Fibroblast of lung (primary cell): ENCODE data around the gene DVL1. TPM values are rescaled to one million over a fixed set of nuclear protein-coding genes. Genes with fewer than 3 reads are reported as not detected.

Experiments
- DNase-seq, 2 donors: peaks; one replicate each; pipeline versions ENCODE4 v3.0.0 to v3.0.0-alpha.2; 2010; ENCODE audit warnings: low read depth in 2 of 2
- H2AFZ ChIP-seq: 2 replicates; pipeline ENCODE4 v1.5.1; 2012; ENCODE audit warnings: low read length, control low read depth, inconsistent platforms
- H3K27ac ChIP-seq: 2 replicates; pipeline ENCODE4 v1.5.1; 2011; ENCODE audit warnings: low read length, control low read depth; ENCODE audit not compliant: insufficient read depth
- H3K27me3 ChIP-seq: 2 replicates; pipeline ENCODE4 v1.5.1; 2011; ENCODE audit warnings: mild to moderate bottlenecking, low read length; ENCODE audit not compliant: control insufficient read depth, insufficient read depth
- H3K36me3 ChIP-seq: 2 replicates; pipeline ENCODE4 v1.5.1; 2011; ENCODE audit warnings: low read length; ENCODE audit not compliant: control insufficient read depth, insufficient read depth
- H3K4me1 ChIP-seq: 2 replicates; pipeline ENCODE4 v1.5.1; 2011; ENCODE audit warnings: low read length; ENCODE audit not compliant: control insufficient read depth, insufficient read depth; ENCODE audit errors: extremely low read depth
- H3K4me2 ChIP-seq: 2 replicates; pipeline ENCODE4 v1.5.1; 2011; ENCODE audit warnings: low read length, control low read depth; ENCODE audit not compliant: insufficient read depth; ENCODE audit errors: extremely low read depth
- H3K4me3 ChIP-seq, 4 experiments: fragments of 200-600 bp in 1 of 4; sonication (generic) in 1 of 4; replicated peaks in 1 of 4; 2 replicates each; pipeline ENCODE4 v1.5.1; 2011 to 2016; ENCODE audit warnings: low read length in 4 of 4, low read depth in 3 of 4, mild to moderate bottlenecking in 3 of 4, control low read depth in 2 of 4, inconsistent platforms in 1 of 4, mixed read lengths in 1 of 4; ENCODE audit not compliant: insufficient read depth in 1 of 4; ENCODE audit errors: control extremely low read depth in 1 of 4
- H3K79me2 ChIP-seq: 2 replicates; pipeline ENCODE4 v1.5.1; 2012; ENCODE audit warnings: mild to moderate bottlenecking, low read length, inconsistent platforms; ENCODE audit not compliant: control insufficient read depth, insufficient read depth
- H3K9ac ChIP-seq: 2 replicates; pipeline ENCODE4 v1.5.1; 2011; ENCODE audit warnings: mild to moderate bottlenecking, low read length, control low read depth; ENCODE audit not compliant: insufficient read depth
- H3K9me3 ChIP-seq: 2 replicates; pipeline ENCODE4 v1.5.1; 2012; ENCODE audit warnings: low read depth, low read length; ENCODE audit not compliant: control insufficient read depth, insufficient read depth
- H4K20me1 ChIP-seq: 2 replicates; pipeline ENCODE4 v1.5.1; 2011; ENCODE audit warnings: low read length; ENCODE audit not compliant: control insufficient read depth, insufficient read depth; ENCODE audit errors: extremely low read depth
- CTCF ChIP-seq, 2 donors: IDR thresholded peaks in 1 of 2; conservative IDR thresholded peaks in 1 of 2; 1 replicate in 1 of 2; 2 replicates in 1 of 2; pipeline ENCODE4 v1.5.1; 2011 to 2012; ENCODE audit warnings: low read length in 2 of 2, control low read depth in 1 of 2, inconsistent platforms in 1 of 2, low read depth in 1 of 2, mild to moderate bottlenecking in 1 of 2
- EZH2 ChIP-seq: IDR thresholded peaks from 2 replicates; pipeline ENCODE4 v1.5.1; 2012; ENCODE audit warnings: low read length, control low read depth, mild to moderate bottlenecking; ENCODE audit errors: missing control alignments
- polyA plus RNA-seq, 2 donors: library from polyadenylated mRNA; depleted of rRNA in 1 of 2; stranded (reverse) in 1 of 2; unstranded in 1 of 2; fragments of >200 nt; gene quantifications; 2 replicates each; pipeline ENCODE4 v1.2.1, GENCODE V29; 2011 to 2012; ENCODE audit warnings: missing spikeins in 1 of 2
- total RNA-seq: library from RNA; depleted of rRNA; stranded (reverse); fragments of >200 nt; gene quantifications from 2 replicates; pipeline ENCODE4 v1.2.1, GENCODE V29; 2014

Gene DVL1
- total and polyA plus RNA-seq, 2 donors (not counting 1 experiment from before 2014, with no cell fraction given): 9.1 to 107 TPM

DNA sequence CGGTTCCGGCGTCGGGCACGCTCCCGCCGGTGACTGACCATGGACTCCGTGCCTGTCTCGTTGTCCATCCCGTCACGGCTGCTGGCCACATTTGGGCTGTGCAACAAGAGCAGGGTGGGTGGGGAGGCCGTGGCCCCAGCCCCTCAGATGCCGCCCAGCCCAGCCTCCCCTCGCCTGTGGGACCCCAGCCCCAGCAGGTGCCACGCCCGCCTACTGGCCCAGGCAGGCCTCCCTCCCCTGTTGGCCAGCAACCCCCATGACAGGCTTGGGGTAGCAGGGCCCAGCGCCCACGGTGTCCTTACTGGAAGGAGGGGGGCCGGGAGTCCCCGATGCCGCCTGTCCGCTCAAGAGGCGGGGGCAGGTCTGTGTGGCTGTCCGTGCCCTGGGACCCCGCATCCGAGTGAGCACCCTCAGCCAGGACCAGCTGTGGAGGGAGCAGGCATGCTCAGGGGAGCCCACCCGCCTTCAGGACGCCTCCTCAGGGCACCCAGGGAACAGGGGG is 7.1 kb downstream of the DVL1 start:
- Histone ChIP-seq H4K20me1 (no peaks in the 10 kb centered on the region), H3K27ac (no peak overlapping the region), H3K9ac (no peak overlapping the region), H3K27me3 (no peaks in the 10 kb centered on the region), H3K4me3 (no peak overlapping the region), H2AFZ (no peak overlapping the region), H3K4me2 (no peak overlapping the region), H3K4me1 (peaks cover 25% of the 10 kb centered on the region), H3K9me3 (no peaks in the 10 kb centered on the region), H3K79me2 (peaks cover 62% of the 10 kb centered on the region), H3K36me3 (peaks cover 29% of the 10 kb centered on the region)
- no peak for DNase-seq
- TF ChIP-seq CTCF (conservative IDR thresholded peaks at IDR 0.05 in 1 of 2, IDR thresholded peaks at IDR 0.05 in 1 of 2; ENCODE audit: low read depth in 1 of 2, low read length in 2 of 2) (no peak), EZH2 (no peak)

DNA sequence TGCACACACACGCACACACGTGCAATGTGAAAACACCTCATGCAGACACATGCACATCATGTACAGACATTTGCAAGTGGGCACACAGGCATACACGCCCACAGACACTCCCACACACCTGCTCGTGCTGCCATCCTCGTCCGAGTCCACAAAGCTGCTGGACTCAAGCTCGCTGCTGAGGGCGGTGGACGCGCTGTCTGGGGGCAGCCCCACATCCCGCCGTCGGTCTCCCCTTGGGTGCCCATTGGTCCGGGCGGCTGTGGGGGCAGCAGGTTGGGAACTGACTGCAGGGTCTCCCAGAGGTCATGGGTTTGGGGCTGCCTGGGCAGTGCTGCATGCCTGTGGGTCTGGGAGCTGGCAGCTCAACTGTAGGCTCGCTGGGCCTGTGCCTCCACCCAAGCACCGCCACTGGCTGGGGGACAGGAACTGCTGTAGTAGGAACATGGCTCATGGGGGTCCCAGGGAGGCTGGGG is 7.6 kb downstream of the DVL1 start:
- no peak overlapping the region for H2AFZ ChIP-seq
- no peaks in the 10 kb centered on the region for H3K9me3 ChIP-seq
- H3K4me2 ChIP-seq: no peak overlapping the region
- no peak for TF ChIP-seq EZH2
- TF ChIP-seq CTCF (conservative IDR thresholded peaks at IDR 0.05 in 1 of 2, IDR thresholded peaks at IDR 0.05 in 1 of 2; ENCODE audit: low read depth in 1 of 2, low read length in 2 of 2): no peak
- peaks cover 23% of the 10 kb centered on the region for H3K4me1 ChIP-seq
- no peak overlapping the region for H3K27ac ChIP-seq
- H3K27me3 ChIP-seq: no peaks in the 10 kb centered on the region
- H4K20me1 ChIP-seq: no peaks in the 10 kb centered on the region
- no peak overlapping the region for H3K4me3 ChIP-seq
- no peak for DNase-seq
- H3K9ac ChIP-seq: no peak overlapping the region
- H3K79me2 ChIP-seq: peaks cover 57% of the 10 kb centered on the region
- H3K36me3 ChIP-seq: peaks cover 32% of the 10 kb centered on the region

DNA sequence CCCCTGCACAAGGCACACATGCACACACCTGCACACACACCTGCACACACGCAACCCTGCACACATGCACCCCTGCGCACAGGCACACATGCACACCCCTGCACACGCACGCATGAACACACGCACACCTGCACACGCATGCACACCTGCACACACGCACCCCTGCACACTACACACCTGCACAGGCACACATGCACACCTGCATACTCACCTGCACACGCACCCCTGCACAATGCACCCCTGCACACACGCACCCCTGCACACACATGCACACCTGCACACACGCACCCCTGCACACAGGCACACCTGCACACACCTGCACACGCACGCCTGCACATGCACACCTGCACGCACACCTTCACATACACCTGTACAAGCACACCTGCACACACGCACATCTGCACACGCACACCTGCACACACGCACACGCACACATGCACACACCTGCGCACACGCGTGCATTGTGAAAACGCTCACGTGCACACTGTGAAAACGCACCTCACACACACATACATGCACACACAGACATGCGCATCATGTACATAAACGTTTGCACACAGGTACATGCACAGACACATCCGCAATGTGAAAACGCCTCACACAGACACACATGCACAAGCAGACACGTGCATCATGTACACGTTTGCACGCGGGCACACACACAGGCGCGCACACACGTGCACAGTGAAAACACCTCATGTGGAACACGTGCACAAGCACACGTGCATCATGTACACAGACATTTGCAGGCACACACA is 8.2 kb downstream of the DVL1 start:
- Histone ChIP-seq H3K27ac (no peak overlapping the region), H3K4me2 (no peak overlapping the region), H4K20me1 (no peaks in the 10 kb centered on the region), H3K27me3 (no peaks in the 10 kb centered on the region), H3K9ac (no peak overlapping the region), H3K79me2 (peaks cover 51% of the 10 kb centered on the region), H2AFZ (no peak overlapping the region), H3K36me3 (peaks cover 32% of the 10 kb centered on the region), H3K4me3 (no peak overlapping the region), H3K9me3 (no peaks in the 10 kb centered on the region), H3K4me1 (peaks cover 16% of the 10 kb centered on the region)
- TF ChIP-seq EZH2 (no peak), CTCF (conservative IDR thresholded peaks at IDR 0.05 in 1 of 2, IDR thresholded peaks at IDR 0.05 in 1 of 2; ENCODE audit: low read depth in 1 of 2, low read length in 2 of 2) (no peak)
- DNase-seq: no peak
